AG10803 (cell line): ENCODE data around the gene GSE1.

ENCODE experiments used
- DNase-seq: peaks from one replicate; pipeline ENCODE4 v3.0.0; 2010; ENCODE audit warnings: low read depth
- H3K4me3 ChIP-seq: 2 replicates; pipeline ENCODE4 v1.5.1; 2011; ENCODE audit warnings: mild to moderate bottlenecking, low read length, control low read depth
- TF ChIP-seq, protein P1 (sequence below): conservative IDR thresholded peaks from 2 replicates; pipeline ENCODE4 v1.5.1; 2011; ENCODE audit warnings: mild to moderate bottlenecking, low read length, control low read depth, inconsistent platforms

GSE1 gene

GRCh38 chr16:85608515-85608885, 4.6 kb upstream of the GSE1 start:
- TF ChIP-seq, protein P1, sequence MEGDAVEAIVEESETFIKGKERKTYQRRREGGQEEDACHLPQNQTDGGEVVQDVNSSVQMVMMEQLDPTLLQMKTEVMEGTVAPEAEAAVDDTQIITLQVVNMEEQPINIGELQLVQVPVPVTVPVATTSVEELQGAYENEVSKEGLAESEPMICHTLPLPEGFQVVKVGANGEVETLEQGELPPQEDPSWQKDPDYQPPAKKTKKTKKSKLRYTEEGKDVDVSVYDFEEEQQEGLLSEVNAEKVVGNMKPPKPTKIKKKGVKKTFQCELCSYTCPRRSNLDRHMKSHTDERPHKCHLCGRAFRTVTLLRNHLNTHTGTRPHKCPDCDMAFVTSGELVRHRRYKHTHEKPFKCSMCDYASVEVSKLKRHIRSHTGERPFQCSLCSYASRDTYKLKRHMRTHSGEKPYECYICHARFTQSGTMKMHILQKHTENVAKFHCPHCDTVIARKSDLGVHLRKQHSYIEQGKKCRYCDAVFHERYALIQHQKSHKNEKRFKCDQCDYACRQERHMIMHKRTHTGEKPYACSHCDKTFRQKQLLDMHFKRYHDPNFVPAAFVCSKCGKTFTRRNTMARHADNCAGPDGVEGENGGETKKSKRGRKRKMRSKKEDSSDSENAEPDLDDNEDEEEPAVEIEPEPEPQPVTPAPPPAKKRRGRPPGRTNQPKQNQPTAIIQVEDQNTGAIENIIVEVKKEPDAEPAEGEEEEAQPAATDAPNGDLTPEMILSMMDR = no peak
- no peak overlapping the region for H3K4me3 ChIP-seq
- no peak for DNase-seq

DNA sequence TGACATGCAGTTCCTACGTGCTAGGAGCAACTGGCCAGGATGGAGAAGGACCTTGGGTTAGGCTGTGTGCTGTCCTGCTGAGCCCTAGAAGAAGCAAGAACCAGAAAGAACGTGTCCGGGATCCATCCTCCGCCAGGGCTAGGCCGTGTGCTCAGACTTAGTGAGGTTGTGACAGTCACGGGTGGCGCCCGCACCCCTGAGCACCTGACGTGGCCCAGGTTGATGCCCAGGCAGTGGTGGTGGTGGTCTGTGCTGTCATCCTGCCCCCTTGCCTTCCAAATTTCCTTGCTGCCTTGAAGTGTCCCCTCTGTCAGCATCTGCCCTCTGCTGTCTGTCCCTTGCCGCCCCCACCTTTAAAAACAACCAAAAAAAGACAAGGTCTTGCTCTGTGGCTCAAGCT, 4.2 kb upstream of the GSE1 start:
- no peak overlapping the region for H3K4me3 ChIP-seq
- DNase-seq = no peak
- TF ChIP-seq, protein P1 = no peak

DNA sequence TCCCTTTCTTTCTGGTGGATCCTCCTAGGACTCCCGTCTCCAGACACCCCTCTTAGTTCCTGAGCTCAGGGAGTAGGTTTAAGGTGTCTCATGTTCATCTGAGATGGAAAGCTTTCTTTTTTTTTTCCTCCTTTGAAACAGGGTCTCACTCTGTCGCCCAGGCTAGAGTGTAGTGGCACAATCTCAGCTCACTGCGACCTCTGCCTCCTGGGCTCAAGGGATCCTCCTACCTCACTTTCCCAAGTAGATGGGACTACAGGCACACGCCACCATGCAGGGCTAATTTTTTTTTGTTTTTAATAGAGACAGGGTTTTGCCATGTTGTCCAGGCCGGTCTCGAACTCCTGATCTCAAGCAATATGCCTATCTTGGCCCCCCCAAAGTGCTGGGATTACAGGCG, 3.6 kb upstream of the GSE1 start:
- no peak for DNase-seq
- H3K4me3 ChIP-seq = no peak overlapping the region
- TF ChIP-seq, protein P1 = no peak

DNA sequence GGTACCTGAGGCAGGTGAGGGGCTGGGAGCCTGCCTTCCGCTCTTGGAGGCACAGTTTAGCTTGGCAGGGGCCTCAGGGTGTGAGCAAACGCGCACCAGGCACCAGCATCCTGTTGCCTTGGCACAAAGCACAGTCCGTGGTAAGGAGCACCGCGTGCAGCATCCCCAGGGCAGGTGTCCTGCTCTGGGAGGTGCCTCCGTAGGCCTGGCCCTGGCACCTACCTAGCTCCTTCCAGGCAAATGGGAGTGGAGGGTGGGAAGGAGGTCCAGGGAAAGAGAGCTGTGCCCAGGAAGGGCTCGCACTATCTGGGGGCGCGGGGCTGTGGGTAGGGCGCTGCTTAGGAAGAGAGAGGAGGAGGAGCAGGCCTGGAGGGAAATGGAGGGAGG, 3.1 kb upstream of the GSE1 start:
- 0 out of 2 replicates have a peak overlapping the region, but pooled peaks have one; percentile 7 for H3K4me3 ChIP-seq
- TF ChIP-seq, protein P1 = no peak
- DNase-seq = no peak

GRCh38 chr16:85610446-85611193, 2.5 kb upstream of the GSE1 start:
- TF ChIP-seq, protein P1 = peak; percentile 80
- peak overlapping the region; percentile 35 for H3K4me3 ChIP-seq
- DNase-seq = peak; percentile 84

GRCh38 chr16:85611194-85611443, 2.0 kb upstream of the GSE1 start:
- DNase-seq = no peak

More at GRCh38 chr16:85611194-85611443, 2.0 kb upstream of the GSE1 start:
- H3K4me3 ChIP-seq = peak overlapping the region; percentile 35
- TF ChIP-seq, protein P1 = no peak
